Activated CD8-positive, alpha-beta memory T cell treated with anti-CD3 and anti-CD28 coated beads, Interleukin-2, amount 50 U/mL, for 1 hour (primary cell): ENCODE results near the gene CACNA1S.

ENCODE experiments used
- DNase-seq: peaks from one replicate; pipeline ENCODE4 v3.0.0-alpha.2; 2020; ENCODE audit errors: extremely low read depth

The CACNA1S gene

DNA sequence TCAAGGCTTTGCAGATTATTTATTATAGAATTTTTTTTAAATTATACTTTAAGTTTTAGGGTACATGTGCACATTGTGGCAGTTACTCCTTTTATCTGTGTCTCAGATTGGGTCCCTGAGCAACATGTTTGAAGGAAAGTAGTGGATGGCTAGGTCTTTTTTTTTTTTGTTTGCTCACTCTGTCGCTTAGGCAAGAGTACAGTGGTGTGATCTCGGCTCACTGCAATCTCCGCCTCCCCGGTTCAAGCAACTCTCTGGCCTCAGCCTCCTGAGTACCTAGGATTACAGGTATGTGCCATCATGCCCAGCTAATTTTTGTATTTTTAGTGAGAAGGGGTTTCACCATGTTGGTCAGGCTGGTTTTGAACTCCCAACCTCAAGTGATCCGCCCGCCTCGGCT lies 49.1 kb downstream of the CACNA1S start:
- DNase-seq = no peak

DNA sequence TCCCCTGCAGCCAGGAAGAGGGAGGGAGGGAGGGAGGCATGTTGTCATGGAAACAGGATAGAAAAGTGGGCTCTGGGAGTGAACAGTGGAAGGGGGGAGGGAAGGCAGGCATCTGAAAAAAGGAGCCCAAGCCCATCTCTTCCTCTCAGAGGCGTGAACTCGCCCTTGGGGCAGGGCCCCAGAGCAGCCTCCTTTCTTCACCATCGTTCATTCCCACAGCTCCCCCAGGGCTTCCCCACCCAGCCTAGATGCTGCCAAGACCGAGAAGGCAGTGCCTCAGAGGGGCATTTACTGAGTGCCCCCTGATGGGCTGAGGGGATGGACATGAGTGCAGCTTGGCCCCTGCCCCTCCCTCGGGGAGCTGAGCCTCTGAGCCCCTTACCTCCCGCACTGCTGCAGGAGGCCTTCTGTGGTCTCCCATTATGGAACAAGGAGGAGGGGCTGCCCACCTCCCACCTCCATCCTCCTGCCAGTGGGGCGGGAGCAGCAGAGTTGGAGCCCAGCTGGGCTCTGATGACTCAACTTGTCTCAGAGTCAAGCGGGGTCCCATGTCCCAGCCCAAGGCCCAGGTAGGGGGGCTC lies 49.6 kb downstream of the CACNA1S start:
- no peak for DNase-seq

DNA sequence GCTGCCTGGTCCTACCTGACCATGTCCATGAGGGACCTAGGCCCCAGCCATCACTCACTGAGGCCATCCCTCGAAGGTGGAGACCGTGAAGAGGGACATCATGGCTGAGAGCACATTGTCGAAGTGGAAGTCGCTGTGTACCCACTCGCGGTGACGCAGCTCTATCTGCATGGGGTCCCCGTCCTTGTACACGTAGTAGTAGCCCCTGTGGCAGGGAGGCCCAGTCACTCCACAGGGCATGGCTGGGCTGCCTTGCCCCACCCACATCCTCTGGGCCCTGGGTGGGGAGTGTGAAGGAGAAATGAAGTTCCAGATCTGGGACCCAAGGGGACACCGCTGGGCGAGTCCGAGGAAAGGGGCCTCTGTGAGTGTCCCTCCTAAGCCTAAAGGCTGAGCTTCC lies 50.3 kb downstream of the CACNA1S start:
- DNase-seq = no peak

DNA sequence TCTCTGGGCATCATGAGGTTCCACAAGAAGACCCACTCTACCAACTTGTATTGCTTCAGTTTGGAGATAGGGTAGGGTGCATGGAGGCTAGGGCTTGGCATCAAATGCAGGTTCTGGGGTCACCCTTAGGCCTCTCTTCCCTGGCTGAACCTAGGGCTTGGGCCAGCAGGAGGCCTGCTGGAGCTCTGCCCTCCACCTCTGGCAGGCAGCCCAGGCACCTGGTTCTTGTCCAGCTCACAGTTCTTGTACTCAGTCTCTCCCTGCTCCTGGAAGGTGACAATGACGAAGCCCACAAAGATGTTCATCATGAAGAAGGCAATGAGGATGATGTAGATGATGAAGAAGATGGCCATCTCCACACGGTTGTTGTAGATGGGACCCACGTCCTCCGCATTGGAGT lies 51.2 kb downstream of the CACNA1S start:
- DNase-seq = no peak

DNA sequence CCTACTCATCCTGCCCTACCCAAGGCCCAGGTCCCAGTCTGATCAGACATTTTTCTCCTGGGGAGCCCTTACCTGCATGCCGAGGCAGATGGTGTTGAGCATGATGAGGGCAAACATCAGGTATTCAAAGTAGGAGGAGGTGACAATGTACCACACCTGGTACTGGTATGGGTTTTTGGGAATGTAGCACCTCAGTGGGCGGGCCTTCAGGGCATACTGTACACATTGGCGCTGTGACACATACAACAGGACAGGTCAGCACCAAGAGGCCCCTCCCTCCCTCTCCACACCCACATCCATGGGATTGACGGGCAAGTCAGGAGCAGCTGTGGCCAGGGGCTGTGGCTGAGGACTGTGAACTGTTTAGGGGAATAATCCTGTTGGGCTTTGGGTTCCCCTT lies 51.6 kb downstream of the CACNA1S start:
- no peak for DNase-seq

DNA sequence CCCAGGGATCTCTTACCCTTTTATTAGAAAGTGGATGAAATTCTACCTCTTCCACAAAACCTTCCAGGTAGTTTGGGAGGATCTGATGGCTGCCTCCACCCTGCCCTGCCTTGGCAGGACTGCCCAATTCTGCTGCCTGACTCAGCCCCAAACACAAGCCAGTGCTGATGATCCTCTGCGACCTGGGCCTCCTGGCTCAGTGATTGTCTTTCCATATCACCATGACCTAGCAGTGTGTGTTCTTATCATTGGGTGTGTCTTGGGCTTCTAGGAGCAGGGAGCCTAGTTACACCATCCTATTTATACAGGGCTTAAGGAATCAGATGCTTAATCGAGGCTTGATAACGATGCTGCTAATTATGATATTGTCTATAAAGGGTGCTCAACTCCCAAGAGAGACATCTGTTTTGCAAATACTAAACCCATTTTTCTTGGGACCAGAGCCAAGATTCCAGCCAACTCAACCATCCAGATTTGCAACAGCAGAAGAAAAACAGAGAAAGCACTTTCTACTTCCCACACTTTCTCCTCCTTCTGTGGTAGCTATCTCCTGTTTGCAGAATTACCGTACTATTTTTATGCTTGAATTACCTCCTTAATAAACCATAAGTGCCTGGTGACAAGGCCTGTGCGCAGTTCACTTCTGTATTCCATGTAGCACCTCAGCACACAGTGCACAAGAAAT lies 52.2 kb downstream of the CACNA1S start:
- no peak for DNase-seq

DNA sequence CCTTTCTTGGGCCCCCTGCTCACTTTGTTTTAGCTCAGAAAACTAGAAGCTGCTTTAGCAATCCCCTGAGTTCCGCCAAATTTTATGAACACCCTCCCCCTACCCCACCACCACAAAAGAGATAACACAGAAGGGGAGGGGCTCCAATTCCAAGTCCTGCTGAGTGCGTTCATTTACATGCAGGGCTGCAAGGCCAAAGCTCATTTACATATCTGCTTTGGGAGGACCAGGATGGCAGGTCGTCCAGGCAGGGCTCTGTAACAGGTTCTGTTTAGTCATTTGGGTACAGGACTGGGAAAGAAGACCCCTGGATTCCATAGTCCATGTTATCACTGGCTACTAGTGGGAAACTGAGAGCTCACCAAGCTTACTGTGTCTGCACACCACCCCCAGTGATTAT lies 52.8 kb downstream of the CACNA1S start:
- DNase-seq = no peak

DNA sequence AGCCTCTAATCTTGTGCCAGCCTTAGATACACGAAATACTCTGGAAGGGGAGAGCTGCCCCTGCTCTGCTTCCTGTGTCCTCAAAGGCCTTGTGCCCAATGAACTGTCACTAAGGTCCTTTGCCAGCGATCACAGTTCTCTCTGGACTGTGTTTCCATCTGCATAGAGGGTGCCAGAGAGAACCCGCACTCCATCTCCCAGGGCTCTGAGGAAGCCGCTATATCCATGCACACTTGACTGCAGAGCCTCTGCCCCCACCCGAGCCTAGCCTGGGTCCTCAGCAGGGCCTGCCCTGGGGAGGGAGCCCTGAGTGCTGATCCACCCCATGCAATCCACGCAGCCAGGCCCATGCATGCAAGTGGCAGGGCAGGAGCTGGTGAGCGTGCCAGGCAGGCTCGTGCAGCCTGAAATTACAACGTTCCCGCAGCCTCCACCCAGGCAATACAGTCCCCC lies 58.1 kb downstream of the CACNA1S start:
- no peak for DNase-seq

DNA sequence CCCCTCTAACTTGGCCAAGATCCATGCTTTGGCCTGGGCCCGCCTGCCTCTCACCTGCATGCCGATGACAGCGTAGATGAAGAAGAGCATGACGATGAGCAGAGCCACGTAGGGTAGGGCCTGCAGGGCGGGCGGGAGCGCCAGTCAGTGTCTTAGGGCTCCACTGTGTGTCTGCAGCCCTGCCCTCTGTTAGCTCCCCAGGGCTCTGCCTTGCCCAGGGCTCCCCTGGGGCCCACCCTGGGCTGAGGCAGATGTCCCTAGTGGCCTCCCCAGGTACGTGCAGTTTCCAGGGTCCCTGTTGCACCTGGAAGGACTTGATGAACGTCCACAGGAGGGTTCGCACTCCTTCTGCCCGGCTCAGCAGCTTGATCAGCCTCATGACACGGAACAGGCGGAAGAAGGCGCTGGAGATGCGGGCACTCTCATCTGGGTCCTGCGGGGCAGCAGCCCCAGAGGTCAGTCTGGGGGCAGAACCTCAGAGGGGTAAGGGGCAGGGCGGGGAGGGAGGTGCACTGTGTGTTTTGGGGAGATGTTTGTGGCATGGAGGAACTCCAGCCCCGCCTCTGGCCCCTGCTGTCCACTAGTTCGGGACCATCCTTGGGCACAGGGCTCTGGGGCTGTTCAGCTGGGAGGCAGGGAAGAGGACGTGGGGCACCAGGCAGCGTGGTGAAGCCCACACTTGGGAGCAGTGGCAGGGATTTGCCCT lies 58.9 kb downstream of the CACNA1S start:
- DNase-seq = no peak

DNA sequence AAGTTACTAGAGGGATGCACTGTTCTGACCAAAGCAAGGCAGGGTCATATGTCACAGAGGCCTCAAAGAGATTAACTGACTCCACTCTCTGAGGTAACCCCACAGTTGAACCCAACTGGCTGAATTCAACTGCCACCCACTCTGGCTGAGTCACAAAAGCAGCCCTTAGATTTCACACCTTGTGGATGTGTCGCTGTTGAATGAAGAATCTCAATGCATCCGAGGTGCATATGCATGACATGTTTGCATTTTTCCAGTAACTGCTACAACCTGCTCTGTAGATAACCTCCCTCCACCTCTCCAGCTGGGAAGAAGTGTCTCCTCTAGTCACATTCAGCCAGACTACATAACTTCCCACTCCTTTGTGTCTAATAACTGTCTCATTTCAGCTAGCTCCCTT lies 60.8 kb downstream of the CACNA1S start:
- DNase-seq = no peak

DNA sequence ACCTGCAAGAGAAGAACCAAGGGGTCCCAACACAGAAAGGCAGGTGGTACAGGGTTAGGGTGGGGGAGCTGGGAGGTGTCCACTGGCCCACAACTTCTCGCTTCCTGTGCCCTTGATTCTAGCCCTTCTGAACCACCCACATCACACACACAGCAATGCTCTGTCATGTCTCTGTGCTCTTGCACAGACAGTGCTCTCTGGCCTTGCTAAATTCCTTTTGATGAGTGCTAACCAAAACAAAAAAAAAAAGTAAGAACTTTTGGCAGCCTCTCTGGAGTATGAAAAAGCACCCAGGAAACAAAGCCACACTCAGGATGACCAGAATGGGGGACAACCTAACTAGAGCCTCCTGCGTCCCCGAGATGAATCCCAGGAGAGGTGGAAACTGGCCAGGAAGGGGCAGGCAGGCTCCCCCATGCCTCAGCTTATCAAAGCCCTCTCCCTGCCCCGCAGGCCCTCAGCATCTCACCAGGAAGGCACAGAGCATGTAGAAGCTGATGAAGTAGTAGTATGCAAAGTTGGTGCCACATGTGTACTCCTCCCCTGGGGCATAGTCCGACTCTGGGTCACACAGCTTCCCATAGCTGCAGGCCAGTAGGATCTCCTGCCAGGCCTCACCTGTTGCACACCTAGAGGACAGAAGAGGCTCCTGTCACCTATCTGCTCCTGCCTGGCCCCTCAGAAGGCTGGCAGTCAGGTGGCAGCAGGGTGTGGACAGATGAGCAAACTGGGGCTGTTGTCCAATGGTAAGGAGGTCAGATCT lies 61.5 kb downstream of the CACNA1S start:
- no peak for DNase-seq

DNA sequence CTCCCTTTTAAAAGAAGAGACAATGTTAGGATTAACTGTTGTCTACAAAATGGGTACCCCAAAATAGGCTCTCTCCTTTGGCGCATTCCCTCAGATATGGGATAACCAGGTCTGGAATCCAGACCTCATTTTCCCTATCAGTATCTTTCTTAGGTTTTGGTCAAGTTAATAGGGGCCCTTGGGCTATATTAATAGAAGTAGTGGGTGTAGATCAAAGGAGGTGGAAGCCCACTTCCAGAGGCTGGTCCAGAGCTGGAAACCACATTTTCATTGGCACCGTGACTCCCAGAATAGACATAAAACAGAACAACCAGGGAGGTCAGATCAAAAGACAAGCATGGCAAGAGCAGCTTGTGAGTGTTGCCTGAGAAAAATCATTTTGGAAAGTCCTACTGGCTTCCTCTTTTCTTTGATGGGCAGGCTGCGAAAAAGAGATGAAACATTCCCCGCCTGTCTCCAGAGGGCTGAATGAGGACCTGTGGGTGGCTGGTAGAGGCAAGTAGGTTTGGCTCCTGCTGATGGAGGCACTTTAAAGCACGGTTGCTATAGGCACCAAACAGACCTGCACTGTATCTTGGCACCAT lies 62.9 kb downstream of the CACNA1S start:
- DNase-seq = no peak

DNA sequence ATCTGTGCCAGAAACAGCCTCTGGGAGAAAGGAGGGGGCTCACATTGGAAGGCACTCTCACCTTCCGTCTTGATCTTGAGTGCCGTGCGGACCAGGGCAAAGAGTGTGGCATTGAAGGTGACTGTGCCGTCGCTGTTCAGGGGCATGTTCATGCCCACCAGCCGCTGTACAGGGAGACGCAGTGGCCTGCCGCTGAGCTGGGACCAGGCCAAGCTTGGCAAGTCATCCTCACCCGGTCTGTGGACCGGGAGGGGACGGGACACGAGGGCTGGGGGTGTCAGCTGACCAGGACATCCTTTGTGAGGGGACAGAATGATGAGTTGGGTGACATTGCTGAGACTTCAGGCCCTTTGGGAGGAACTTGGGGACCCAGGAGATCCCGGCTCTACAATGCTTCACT lies 63.7 kb downstream of the CACNA1S start:
- no peak for DNase-seq

DNA sequence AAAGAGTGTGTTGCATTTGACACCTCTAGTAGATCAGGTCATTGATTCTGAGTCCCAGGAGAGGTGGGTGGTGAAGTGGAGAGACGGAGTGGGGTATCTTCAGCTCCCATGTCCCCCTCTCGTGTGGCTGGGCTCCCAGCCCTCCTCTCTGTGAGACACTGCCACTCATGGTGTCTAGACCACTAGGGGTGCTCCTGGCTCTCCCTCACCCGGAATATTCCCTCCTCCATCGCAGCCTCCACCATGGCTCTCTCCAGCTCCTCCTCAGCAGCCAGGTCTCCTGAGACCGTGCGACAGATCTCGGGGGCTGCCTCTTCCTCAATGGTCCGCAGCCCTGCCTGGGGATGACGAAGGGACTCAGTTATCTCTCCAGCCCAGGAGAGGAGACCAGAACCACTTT lies 68.1 kb downstream of the CACNA1S start:
- no peak for DNase-seq

DNA sequence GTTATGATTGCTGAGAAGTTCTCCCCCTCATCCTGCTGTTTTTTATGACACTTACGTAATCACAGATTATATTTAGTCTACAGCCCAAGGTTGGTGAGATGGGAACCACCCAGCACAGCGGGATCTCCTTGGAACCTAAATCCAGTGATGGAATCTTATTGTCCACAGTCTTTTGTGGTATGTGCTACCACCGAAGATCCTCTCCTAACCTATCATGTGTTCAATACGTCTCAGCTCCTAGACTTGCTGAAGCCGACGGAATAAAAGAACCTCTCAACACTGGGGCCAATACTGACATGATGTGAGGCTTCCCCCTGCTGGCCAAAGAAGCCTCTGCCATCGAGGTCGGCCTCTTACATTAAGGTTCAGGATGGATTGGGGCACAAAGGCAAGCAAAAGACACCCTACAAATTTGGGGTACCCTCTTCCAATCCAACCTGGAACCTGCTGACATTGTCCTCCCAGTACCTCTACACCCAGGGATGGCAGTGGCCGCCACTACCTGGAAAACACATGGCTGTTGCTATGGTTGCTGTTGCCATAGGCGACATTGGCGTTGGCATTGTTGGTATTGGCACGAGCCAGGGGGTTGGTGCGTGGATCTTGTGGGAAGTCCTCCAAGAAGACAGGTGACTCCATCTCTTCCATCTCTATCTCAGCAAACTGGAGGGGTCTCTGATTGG lies 69.3 kb downstream of the CACNA1S start:
- peak; percentile 45 for DNase-seq

DNA sequence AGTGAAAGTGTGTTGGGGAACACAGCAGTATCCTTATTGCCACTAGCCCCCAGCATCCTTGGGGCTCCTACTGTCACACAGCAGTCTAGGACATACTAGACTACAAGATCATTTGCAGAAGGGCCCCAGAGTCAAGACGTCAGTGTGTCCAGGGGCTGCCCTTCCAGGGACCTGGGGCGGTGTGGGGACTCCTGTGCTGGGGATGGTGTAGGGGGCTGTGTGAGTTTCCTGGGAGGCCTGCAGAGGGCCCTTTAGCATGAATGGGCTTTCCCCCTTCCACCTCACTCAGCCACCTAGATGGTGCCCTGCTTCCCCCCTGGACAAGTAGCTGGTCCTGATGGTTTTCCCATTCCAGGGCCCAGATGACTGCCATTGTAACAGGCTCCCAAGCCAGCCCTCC lies 71.2 kb downstream of the CACNA1S start:
- no peak for DNase-seq

DNA sequence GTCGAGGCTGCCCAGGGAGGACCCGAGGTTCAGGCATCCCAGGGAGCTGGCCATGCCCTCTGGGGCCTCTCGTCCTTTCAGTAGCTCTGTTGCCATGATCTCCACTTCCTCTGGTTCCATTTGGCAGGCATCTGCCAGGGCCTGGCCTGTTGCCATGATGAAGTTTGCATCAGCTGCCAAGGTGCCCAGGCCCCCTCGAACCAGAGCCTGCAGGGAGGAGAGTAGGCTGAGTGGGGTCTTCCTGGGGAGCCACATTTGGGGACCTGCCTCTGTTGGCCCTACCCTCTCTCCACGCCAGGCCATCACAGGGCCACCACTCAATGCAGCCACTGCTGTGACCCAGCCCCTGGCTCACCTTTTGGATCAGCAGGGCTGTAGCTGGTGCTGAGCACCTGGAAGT lies 72.3 kb downstream of the CACNA1S start:
- DNase-seq = no peak

DNA sequence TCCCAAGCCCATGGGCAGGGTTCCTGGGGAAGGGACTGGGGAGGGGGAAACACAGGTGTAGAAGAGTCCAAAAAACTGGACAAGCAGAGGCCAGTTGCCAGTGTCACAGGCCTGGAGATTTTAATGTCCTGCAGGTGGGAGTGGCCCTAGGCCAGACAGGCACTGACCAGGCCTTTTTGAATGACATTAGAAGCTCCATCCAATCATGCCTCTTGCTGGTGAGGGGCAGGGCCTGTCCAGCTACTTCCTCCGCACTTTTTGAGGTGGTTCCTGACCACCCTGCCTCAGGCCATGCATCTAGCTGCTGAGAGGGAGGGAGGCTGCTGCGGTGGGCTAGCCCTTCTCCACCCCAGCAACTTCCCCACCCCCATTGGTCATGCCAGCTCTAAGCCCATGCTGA lies 72.8 kb downstream of the CACNA1S start:
- DNase-seq = no peak

DNA sequence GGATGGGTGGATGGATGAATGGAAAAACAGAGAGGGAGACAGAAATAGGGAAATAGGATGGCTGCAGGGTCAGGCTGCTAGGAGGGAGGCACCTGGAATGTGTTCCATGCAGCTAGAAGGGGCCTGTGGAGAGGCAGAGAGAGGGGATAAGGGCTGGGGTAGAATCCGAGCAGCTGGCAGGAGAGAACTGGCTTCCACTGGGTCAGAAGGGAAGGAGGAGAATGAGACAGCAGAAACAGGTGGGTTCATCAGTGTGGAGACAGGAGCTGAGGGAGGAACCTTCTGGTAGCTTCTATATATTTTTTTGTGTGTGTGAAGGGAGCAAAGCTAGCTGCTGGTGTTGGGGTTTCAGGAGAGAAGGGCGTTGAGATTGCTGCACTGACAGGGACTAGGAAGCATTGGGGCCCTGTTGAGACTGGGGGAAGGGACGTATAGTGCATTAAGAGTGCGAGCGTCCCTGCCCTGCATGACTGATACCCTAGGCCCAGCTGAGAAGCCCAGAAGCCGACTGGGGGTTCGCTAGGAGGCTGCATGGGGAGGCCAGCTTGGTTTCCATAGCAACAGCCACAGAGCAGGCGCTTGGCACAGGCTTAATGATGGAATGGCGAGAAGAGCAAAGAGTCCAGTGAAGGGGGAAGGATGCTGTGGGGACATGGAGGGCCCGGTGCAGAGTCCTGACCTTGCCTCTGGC lies 73.9 kb downstream of the CACNA1S start:
- no peak for DNase-seq

DNA sequence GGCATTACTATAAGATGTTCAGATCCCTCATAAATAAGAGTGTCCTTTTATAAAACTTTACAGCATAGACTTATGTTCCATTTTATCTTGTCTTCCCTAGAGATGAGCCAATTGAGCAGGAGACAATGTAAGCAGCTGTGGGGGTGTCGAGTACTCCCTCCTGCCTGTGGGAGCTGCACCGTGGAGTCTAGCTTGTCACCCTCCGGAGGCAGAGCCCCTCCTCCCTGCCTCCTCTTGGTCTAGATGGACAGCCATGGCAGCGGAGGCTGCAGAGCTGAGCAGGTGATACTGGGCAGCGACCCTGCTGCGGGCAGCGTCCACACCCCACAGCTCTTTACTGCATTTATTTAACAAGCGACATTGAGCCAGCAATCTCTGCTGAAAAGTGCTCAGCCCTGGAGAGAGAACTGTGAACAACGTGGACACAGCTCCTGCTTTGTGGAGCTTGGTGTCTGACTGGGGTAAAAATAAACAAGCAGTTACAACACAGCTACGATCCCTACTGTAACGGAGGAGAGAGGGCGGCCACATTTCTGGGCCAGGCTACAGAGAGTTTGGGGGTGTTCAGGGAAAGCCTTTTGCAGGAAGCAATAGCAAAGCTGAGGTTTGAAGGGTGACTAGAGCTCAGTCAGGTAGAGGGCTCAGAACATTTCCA lies 75.9 kb downstream of the CACNA1S start:
- no peak for DNase-seq
